CD4-positive, alpha-beta T cell (primary cell): Measurements from ENCODE around the gene CADM1. TPM values are rescaled to one million over a fixed set of nuclear protein-coding genes. Genes with fewer than 3 reads are reported as not detected.

ENCODE experiments used
- ATAC-seq: fragments of 200-7000 bp; cut with Tn5 transposase; one replicate; pipeline ENCODE4 v1.10.0; 2022; ENCODE audit warnings: mild to moderate bottlenecking; ENCODE audit not compliant: poor library complexity
- CTCF ChIA-PET: fragments of 350-600 bp; sonication (Branson Sonifier 250); formaldehyde crosslinking; loops from one replicate; lab custom pipeline; 2021; ENCODE audit warnings: antibody characterized with exemption, inconsistent platforms; lab: Charles Lee
- POLR2A ChIA-PET: fragments of 350-600 bp; sonication (Branson Sonifier 250); formaldehyde crosslinking; loops from one replicate; lab custom pipeline; 2021; ENCODE audit warnings: antibody characterized with exemption, inconsistent platforms; lab: Charles Lee
- DNase-seq, 14 experiments: peaks; one replicate each; pipeline ENCODE4 v3.0.0-alpha.2; 2013 to 2020; ENCODE audit warnings: mixed read lengths in 2 of 14
- H3K27ac ChIP-seq, 2 donors: one replicate each; pipeline versions ENCODE4 v1.5.1 to v1.7.0; 2013; ENCODE audit warnings: low read length in 2 of 2, low read depth in 1 of 2, mild to moderate bottlenecking in 1 of 2
- H3K27me3 ChIP-seq, 2 experiments: 1 replicate in 1 of 2; 2 replicates in 1 of 2; pipeline versions ENCODE4 v1.6.1 to v1.7.0; 2013; ENCODE audit warnings: low read length in 2 of 2, control low read depth in 1 of 2, mild to moderate bottlenecking in 1 of 2, moderate library complexity in 1 of 2; ENCODE audit not compliant: insufficient read depth in 2 of 2, control insufficient read depth in 1 of 2
- H3K36me3 ChIP-seq: one replicate; pipeline ENCODE4 v1.6.1; 2013; ENCODE audit warnings: low read length, control low read depth; ENCODE audit not compliant: insufficient read depth
- H3K4me1 ChIP-seq: one replicate; pipeline ENCODE4 v1.6.1; 2013; ENCODE audit warnings: low read length, control low read depth; ENCODE audit not compliant: insufficient read depth
- H3K4me3 ChIP-seq: one replicate; pipeline ENCODE4 v1.5.1; 2013; ENCODE audit warnings: mild to moderate bottlenecking, low read length, moderate library complexity
- H3K9me3 ChIP-seq, 2 experiments: 1 replicate in 1 of 2; 2 replicates in 1 of 2; pipeline versions ENCODE4 v1.6.1 to v1.7.0; 2013; ENCODE audit warnings: low read length in 2 of 2, mild to moderate bottlenecking in 2 of 2, control low read depth in 1 of 2, moderate library complexity in 1 of 2; ENCODE audit not compliant: control insufficient read depth in 1 of 2, insufficient read depth in 1 of 2
- H3K27ac Mint-ChIP-seq: one replicate; pipeline ENCODE4 v1.8.0; 2020; ENCODE audit warnings: mixed read lengths
- H3K27me3 Mint-ChIP-seq: one replicate; pipeline ENCODE4 v1.8.0; 2021; ENCODE audit warnings: mixed read lengths
- H3K36me3 Mint-ChIP-seq: one replicate; pipeline ENCODE4 v1.8.0; 2021; ENCODE audit warnings: low read depth, mixed read lengths
- H3K4me1 Mint-ChIP-seq: one replicate; pipeline ENCODE4 v1.8.0; 2021; ENCODE audit warnings: low read depth, mixed read lengths
- H3K4me3 Mint-ChIP-seq: one replicate; pipeline ENCODE4 v1.8.0; 2020; ENCODE audit warnings: mild to moderate bottlenecking, mixed read lengths
- H3K9me3 Mint-ChIP-seq: one replicate; pipeline ENCODE4 v1.8.0; 2020; ENCODE audit warnings: mixed read lengths
- intact Hi-C, 2 experiments: fragments of 100-400 bp; cut with DNase I in 1 of 2; cut with micrococcal nuclease in 1 of 2; formaldehyde crosslinking; loops; one replicate each; pipeline versions ENCODE4 v1.15.1 to v1.9.0; 2023 to 2025; cut with DNase I, micrococcal nuclease
- total RNA-seq, 174 experiments: library from RNA in 2 of 174; stranded (reverse) in 2 of 174; gene quantifications; one replicate each; pipeline ENCODE4 v1.2.3 and lab custom pipeline; 2021 to 2026
- TF ChIP-seq, protein P1 (sequence below): fragments of 200-600 bp; IDR thresholded peaks from one replicate; pipeline ENCODE4 v1.8.0; 2022; ENCODE audit warnings: antibody characterized with exemption, mild to moderate bottlenecking

The CADM1 gene
- total RNA-seq, 2 experiments from 2014 or later = 1.1 to 1.4 TPM

GRCh38 chr11:115219376-115219775 is 284.8 kb downstream of the CADM1 start:
- H3K27me3 ChIP-seq = no peaks in the 10 kb centered on the region
- Mint-ChIP-seq H3K4me3 (no peak overlapping the region), H3K9me3 (peaks cover 3% of the 10 kb centered on the region), H3K36me3 (no peaks in the 10 kb centered on the region), H3K4me1 (no peaks in the 10 kb centered on the region), H3K27me3 (no peaks in the 10 kb centered on the region), H3K27ac (no peak overlapping the region)
- DNase-seq (no peak), ATAC-seq (no peak)
- POLR2A ChIA-PET = no interaction called here
- no peak overlapping the region for H3K4me3 ChIP-seq
- intact Hi-C loops = no loop called here
- H3K27ac ChIP-seq = no peak overlapping the region
- no peaks in the 10 kb centered on the region for H3K36me3 ChIP-seq
- no peaks in the 10 kb centered on the region for H3K9me3 ChIP-seq
- CTCF ChIA-PET = no interaction called here
- no peaks in the 10 kb centered on the region for H3K4me1 ChIP-seq
- TF ChIP-seq, protein P1, sequence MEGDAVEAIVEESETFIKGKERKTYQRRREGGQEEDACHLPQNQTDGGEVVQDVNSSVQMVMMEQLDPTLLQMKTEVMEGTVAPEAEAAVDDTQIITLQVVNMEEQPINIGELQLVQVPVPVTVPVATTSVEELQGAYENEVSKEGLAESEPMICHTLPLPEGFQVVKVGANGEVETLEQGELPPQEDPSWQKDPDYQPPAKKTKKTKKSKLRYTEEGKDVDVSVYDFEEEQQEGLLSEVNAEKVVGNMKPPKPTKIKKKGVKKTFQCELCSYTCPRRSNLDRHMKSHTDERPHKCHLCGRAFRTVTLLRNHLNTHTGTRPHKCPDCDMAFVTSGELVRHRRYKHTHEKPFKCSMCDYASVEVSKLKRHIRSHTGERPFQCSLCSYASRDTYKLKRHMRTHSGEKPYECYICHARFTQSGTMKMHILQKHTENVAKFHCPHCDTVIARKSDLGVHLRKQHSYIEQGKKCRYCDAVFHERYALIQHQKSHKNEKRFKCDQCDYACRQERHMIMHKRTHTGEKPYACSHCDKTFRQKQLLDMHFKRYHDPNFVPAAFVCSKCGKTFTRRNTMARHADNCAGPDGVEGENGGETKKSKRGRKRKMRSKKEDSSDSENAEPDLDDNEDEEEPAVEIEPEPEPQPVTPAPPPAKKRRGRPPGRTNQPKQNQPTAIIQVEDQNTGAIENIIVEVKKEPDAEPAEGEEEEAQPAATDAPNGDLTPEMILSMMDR = no peak

DNA sequence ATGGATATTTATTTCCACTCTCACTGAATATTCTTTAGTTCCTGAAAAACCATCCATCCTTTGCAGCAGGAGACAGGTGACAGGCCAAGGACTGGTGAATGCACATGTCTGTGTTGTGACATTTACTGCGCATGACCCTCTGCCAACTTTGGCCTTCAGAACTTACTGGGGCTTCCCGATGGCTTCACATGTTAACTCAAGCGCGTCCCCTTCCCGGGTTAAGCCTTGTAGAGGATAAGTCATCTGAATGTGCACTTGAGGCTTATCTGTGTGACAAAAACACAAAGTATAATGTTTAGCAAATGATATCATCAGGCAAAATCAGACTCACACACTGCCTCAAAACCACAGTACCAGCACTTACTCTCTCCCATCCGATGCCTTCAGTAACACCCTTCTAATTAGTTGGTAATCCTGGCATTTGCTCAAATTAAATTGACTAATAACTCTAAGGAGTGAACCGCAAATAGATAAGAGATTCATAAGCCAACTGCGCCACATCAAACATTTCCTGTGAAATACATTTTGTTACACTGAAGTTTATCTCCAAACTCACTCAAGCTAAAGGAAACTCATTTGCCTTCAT is 286.4 kb downstream of the CADM1 start:
- Mint-ChIP-seq H3K4me1 (no peaks in the 10 kb centered on the region), H3K9me3 (no peaks in the 10 kb centered on the region), H3K36me3 (no peaks in the 10 kb centered on the region), H3K27ac (no peak overlapping the region), H3K4me3 (no peak overlapping the region), H3K27me3 (no peaks in the 10 kb centered on the region)
- H3K27ac ChIP-seq = no peak overlapping the region
- DNase-seq (peak in 1 of 14 experiments; percentile 40), ATAC-seq (no peak)
- H3K9me3 ChIP-seq = no peaks in the 10 kb centered on the region
- no peaks in the 10 kb centered on the region for H3K27me3 ChIP-seq
- CTCF ChIA-PET = interaction anchor here (1.1 kb wide), 1 partner anchor 13 kb away, joined by 3 read pairs; no protein-coding TSS in a partner anchor
- H3K4me3 ChIP-seq = no peak overlapping the region
- H3K4me1 ChIP-seq = no peaks in the 10 kb centered on the region
- TF ChIP-seq, protein P1 = no peak
- H3K36me3 ChIP-seq = no peaks in the 10 kb centered on the region
- POLR2A ChIA-PET = no interaction called here
- intact Hi-C loops = no loop called here

- H3K4me3 ChIP-seq = no peak overlapping the region
- no peak overlapping the region for H3K27ac ChIP-seq
- TF ChIP-seq, protein P1 = peak; percentile 16
- CTCF ChIA-PET = no interaction called here
- no peak overlapping the region for H3K27ac Mint-ChIP-seq
- H3K36me3 Mint-ChIP-seq = no peaks in the 10 kb centered on the region
- no peaks in the 10 kb centered on the region for H3K27me3 Mint-ChIP-seq
- no peak overlapping the region for H3K4me3 Mint-ChIP-seq
- no peaks in the 10 kb centered on the region for H3K9me3 ChIP-seq
- no peaks in the 10 kb centered on the region for H3K36me3 ChIP-seq
- intact Hi-C loops = no loop called here
- no peaks in the 10 kb centered on the region for H3K4me1 Mint-ChIP-seq
- POLR2A ChIA-PET = no interaction called here
- no peaks in the 10 kb centered on the region for H3K27me3 ChIP-seq
- ATAC-seq (no peak), DNase-seq (no peak)
- no peaks in the 10 kb centered on the region for H3K9me3 Mint-ChIP-seq
- H3K4me1 ChIP-seq = no peaks in the 10 kb centered on the region
These were observed 288.3 kb downstream of the CADM1 start for GRCh38 chr11:115215694-115216617.
